GM18526 (cell line): ENCODE measurements around the gene TMEM164.

Source experiments
- POLR2A ChIP-seq: IDR thresholded peaks from 3 replicates; pipeline ENCODE4 v1.6.1; 2011; ENCODE audit not compliant: insufficient read length; ENCODE audit errors: extremely low read depth

TMEM164 gene

DNA sequence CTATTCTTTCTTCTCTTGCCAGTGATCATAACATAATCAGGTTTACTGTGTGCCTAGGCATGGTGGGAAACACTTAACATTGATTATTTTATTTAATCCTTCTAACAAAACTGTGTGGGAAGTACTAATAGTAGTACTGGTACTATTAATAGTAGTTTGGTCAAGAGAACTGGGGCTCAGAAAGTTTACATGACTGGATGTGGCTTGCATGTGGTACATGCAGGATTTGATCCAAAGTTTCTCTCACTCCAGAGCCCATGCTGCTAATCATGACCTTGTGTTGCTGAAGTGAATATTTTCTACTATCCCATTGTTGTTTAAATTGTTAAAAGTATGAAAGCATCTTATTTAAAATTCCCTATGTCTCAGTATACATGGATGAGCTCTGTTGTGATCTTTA is 78.4 kb downstream of the TMEM164 start:
- no peak for TF ChIP-seq POLR2A

GRCh38 chrX:110081740-110082139 is 78.8 kb downstream of the TMEM164 start:
- no peak for TF ChIP-seq POLR2A

- TF ChIP-seq POLR2A = no peak
Measured at GRCh38 chrX:110082161-110082560, 79.2 kb downstream of the TMEM164 start.

DNA sequence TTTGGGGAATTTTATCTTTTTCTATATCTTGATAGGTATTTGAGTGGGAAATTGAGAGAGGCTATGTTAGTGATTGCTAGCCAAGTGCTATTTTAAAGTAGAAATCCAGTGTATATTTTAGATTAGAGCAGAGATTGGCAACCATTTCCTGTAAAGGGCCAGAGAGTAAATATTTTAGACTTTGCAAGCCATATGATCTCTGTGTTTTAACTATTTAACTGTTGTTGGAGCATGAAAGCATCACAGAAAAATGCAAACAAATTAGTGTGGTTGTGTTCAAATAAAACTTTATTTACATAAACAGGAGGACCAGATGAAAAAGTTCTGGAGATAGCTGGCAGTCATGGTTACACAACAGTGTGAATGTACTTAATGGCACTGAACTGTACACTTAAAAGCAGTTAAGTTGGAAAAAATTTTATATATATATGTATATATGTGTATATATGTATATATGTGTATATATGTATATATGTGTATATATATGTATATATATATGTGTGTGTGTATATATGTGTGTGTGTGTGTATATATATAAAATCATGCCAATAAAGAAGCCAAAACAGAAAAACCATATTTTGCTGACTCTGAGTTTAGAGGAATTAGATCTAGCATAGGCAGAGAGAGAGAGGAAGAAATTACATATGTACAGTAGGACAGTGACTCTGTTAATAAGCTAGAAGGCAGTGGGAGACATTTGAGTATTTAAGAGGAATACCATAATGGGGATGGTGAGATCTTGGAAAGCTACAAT is 83.4 kb downstream of the TMEM164 start:
- TF ChIP-seq POLR2A = no peak

GRCh38 chrX:110086916-110087484 is 84.1 kb downstream of the TMEM164 start:
- no peak for TF ChIP-seq POLR2A

DNA sequence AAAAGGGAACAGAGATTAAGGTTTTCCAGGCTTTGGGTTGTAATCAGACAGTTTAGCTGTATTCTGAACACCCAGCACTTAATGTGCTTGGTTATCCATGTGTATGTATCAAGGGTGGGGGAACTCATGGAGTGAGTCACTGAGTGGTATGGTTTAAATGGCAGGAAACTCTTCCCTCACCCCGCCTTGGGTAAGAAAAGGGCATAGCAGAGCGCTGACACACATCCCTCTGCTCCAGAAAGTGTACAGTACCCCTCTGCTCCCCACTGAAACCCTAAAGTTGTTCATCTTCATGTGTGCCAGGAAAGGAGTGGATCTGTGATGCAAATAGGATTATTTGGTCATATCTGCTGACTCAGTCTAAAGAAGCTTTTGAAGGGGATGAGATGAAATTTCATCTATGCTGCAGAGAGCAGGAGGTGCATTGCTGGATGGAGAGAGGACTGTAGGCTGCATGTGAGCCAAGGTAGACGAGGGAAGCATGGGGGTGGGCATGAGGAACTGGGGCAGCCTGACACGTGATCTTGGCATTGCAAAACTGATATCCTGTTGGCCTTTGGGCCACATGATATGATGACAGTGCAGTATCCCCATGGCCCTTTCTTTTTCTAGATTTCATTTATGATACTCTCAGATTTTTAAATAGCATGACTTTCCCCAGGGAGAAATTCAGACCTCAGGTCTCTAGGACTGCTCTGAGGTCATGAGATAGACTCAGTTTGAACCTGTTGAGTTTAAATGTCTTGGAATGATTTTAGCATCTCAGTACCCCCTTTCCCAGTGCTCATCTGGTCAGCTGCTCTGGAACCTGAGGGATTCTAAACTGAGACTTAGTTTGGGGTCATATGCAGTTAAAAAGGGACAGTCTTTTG is 84.8 kb downstream of the TMEM164 start:
- TF ChIP-seq POLR2A = no peak

GRCh38 chrX:110089656-110090403 is 86.9 kb downstream of the TMEM164 start:
- TF ChIP-seq POLR2A = no peak

DNA sequence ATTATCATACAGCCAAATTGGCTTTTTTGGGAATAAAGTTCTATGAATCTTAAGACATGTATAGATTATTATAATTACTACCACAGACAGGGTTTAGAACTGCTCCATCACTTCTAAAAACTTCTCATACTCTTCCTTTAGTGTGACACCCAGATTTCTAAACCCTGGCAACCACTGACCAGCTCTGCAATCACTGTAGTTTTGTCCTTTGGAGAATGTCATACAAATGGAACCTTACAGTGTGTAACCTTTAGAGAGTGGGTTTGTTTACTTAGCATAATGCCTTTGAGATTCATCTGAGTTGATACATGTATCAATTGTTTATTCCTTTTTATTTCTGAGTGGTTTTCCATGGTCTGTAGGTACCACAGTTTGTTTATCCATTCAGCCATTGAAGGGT is 95.0 kb downstream of the TMEM164 start:
- TF ChIP-seq POLR2A = no peak

- TF ChIP-seq POLR2A = no peak
Measured at GRCh38 chrX:110103344-110103743, 100.4 kb downstream of the TMEM164 start.

GRCh38 chrX:110104078-110104477 is 101.2 kb downstream of the TMEM164 start:
- TF ChIP-seq POLR2A = no peak

- no peak for TF ChIP-seq POLR2A
Measured at GRCh38 chrX:110108381-110108821, 105.5 kb downstream of the TMEM164 start.

GRCh38 chrX:110114260-110114776 is 111.4 kb downstream of the TMEM164 start:
- TF ChIP-seq POLR2A = no peak

DNA sequence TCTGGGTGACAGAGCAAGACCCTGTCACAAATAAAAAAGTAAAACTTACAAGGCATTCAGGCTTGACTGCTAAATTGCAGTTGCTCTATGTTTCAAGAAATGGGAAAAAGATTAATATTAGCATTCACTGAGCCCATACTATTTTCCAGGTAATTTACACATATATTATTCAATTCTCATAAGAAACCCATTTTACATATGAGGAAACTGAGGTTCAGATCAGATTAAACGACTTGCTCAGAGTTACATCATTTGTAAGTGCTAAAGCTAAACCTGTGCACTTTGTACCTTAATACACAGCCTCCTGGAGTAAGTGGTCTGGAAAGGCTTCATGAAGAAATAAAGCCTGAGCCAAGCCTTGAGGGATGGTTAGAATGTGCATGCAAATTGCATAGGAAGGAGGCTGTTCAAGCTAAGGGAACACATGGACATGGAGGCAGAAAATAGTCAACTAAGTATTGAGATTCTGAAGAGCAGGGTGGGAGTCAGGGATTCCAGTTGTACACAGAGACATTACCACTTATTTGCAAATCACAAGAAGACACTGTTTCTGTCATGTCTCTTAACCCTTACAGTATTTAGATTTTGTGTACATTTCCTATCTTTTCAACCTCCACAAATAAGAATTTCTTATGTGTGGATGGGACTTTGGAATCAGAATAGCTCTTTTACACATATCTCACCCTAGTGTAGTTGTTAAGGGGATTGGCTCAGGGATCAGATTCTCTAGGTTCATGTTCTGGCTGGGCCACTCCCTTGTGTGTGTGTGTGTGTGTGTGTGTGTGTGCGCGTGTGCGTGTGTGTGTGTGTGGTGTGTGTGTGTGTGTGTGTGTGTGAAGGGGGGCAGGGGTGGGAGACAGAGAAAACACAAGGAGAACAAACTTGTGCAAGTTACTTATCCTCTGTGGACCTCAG is 113.4 kb downstream of the TMEM164 start:
- no peak for TF ChIP-seq POLR2A

GRCh38 chrX:110118530-110118929 is 115.6 kb downstream of the TMEM164 start:
- TF ChIP-seq POLR2A = no peak
